Hepatocyte (in vitro differentiated cells): Measurements from ENCODE around the gene SLC25A34. TPM values are rescaled to one million over a fixed set of nuclear protein-coding genes. Genes with fewer than 3 reads are reported as not detected.

Experiments
- DNase-seq: peaks from one replicate; pipeline ENCODE4 v3.0.0-alpha.2; 2016; ENCODE audit warnings: low spot score
- H2AFZ ChIP-seq: fragments of 200-600 bp; sonication (generic); 2 replicates; pipeline ENCODE4 v1.6.0; 2016; ENCODE audit warnings: antibody characterized with exemption, mild to moderate bottlenecking
- H3K27ac ChIP-seq: fragments of 200-600 bp; sonication (generic); 2 replicates; pipeline ENCODE4 v1.5.1; 2016; ENCODE audit warnings: mild to moderate bottlenecking
- H3K27me3 ChIP-seq: fragments of 200-600 bp; sonication (generic); 2 replicates; pipeline ENCODE4 v1.6.1; 2016
- H3K36me3 ChIP-seq: fragments of 200-600 bp; sonication (generic); replicated peaks from 2 replicates; pipeline ENCODE4 v1.5.1; 2016; ENCODE audit warnings: low read depth; ENCODE audit not compliant: insufficient read depth
- H3K4me1 ChIP-seq: fragments of 200-600 bp; sonication (generic); 2 replicates; pipeline ENCODE4 v1.5.1; 2016; ENCODE audit warnings: mild to moderate bottlenecking, moderate library complexity; ENCODE audit not compliant: insufficient read depth
- H3K4me2 ChIP-seq: fragments of 200-600 bp; sonication (generic); 2 replicates; pipeline ENCODE4 v1.6.0; 2016
- H3K4me3 ChIP-seq: fragments of 200-600 bp; sonication (generic); 2 replicates; pipeline ENCODE4 v1.5.1; 2016; ENCODE audit warnings: mild to moderate bottlenecking
- H3K79me2 ChIP-seq: fragments of 200-600 bp; sonication (generic); 2 replicates; pipeline ENCODE4 v1.6.0; 2017; ENCODE audit warnings: mild to moderate bottlenecking
- H3K9me2 ChIP-seq: fragments of 200-600 bp; sonication (generic); replicated peaks from 2 replicates; pipeline ENCODE4 v1.6.0; 2017; ENCODE audit warnings: mild to moderate bottlenecking; ENCODE audit not compliant: insufficient read depth
- H3K9me3 ChIP-seq: fragments of 200-600 bp; sonication (generic); 2 replicates; pipeline ENCODE4 v1.5.1; 2016; ENCODE audit warnings: low read depth, mild to moderate bottlenecking
- H4K20me1 ChIP-seq: fragments of 200-600 bp; sonication (generic); 2 replicates; pipeline ENCODE4 v1.6.0; 2016; ENCODE audit warnings: mild to moderate bottlenecking; ENCODE audit not compliant: insufficient read depth, poor library complexity, severe bottlenecking
- EZH2 ChIP-seq: fragments of 200-600 bp; sonication (generic); IDR thresholded peaks from 2 replicates; pipeline ENCODE4 v1.6.1; 2016; ENCODE audit warnings: antibody characterized with exemption, mild to moderate bottlenecking, borderline replicate concordance
- EZH2phosphoT487 ChIP-seq: fragments of 200-600 bp; sonication (generic); IDR thresholded peaks from one replicate; pipeline ENCODE4 v1.6.1; 2018; ENCODE audit warnings: antibody characterized with exemption, mild to moderate bottlenecking, low read depth, moderate library complexity; ENCODE audit not compliant: unreplicated experiment, severe bottlenecking
- WGBS: methylation state at CpG from one replicate; pipeline ENCODE4 v1.1.6; 2016; ENCODE audit warnings: low lambda C conversion rate; ENCODE audit errors: missing lambda C conversion rate; 5-methylcytosine and 5-hydroxymethylcytosine counted together
- polyA plus RNA-seq: library from polyadenylated mRNA; unstranded; fragments of >200 nt; fragmentation: Nextera tagmentation; extraction: Ambion mirVana; gene quantifications from 2 replicates; pipeline ENCODE4 v1.2.1, GENCODE V29; 2016
- total RNA-seq: library from RNA; depleted of rRNA; stranded (reverse); fragments of >200 nt; gene quantifications from 2 replicates; pipeline ENCODE4 v1.2.3, GENCODE V29; 2014
- TF ChIP-seq, protein P1 (sequence below): fragments of 200-600 bp; sonication (generic); IDR thresholded peaks from 2 replicates; pipeline ENCODE4 v1.5.1; 2016; ENCODE audit warnings: antibody characterized with exemption, mild to moderate bottlenecking; ENCODE audit not compliant: poor library complexity

SLC25A34 gene
- total and polyA plus RNA-seq, 2 experiments from 2014 or later: 0.71 to 0.87 TPM

DNA sequence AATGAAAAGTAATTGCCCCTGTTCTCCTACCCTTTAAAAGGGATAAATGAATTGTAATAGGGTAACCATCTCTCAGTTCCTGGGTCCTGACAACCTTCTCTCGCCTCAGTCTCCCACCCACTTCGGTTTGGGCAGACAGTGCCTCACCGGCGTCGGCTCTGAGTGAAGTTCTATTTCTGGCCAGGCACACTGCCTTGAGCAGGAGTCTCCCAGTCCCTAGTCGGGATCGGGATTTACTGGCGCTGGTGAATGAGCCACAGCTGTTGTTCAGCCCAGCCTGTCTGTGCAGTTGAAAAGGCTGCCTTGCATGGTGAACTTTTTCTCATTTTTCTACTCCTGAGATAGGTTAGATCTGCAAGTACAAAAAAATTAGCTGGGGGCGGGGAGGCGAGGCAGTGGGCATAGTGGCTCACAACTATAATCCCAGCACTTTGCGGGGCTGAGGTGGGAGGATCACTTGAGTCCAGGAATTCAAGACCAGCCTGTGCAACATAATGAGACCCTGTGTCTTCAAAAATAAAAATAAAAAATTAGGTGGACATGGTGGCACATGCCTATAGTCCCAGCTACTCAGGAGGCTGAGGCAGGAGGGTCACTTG is 44.5 kb upstream of the SLC25A34 start:
- H4K20me1 ChIP-seq: peaks cover 38% of the 10 kb centered on the region

DNA sequence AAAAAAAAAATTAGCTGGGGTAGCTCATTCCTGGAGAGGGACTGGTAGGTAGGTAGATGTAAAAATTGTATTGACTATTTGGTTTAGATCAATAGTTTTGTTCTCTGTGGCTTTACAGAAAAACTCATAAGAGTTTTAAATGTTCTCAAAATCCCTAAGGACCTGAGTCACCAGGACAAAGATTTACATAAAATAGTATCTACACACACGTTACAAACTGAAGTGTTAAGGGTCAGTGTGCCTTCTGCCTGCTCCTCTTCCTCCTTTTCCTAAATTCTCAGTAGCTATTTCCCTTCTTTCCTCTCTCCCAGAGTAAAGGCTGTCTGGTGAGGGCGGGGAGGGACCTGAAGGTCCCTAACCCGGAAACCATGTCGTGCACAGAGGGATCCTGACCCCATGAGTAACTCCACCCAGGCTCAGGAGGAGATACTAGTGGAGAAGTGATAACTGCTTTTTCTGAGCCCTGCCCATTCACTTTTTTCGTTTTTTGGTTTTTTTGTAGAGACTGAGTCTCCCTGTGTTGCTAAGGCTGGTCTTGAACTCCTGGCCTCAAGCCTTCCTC is 43.9 kb upstream of the SLC25A34 start:
- DNase-seq: no peak
- WGBS: 85% methylated on average over 5 of the region's 5 CpGs
- peaks cover 36% of the 10 kb centered on the region for H4K20me1 ChIP-seq

More for the DNA sequence above, 44.5 kb upstream of the SLC25A34 start:
- Histone ChIP-seq H3K9me2 (no peaks in the 10 kb centered on the region), H3K27ac (no peak overlapping the region), H3K27me3 (no peaks in the 10 kb centered on the region), H3K4me3 (no peak overlapping the region), H3K36me3 (no peaks in the 10 kb centered on the region), H3K79me2 (peaks cover 100% of the 10 kb centered on the region), H2AFZ (no peak overlapping the region), H3K4me1 (peaks cover 3% of the 10 kb centered on the region), H3K9me3 (no peaks in the 10 kb centered on the region), H3K4me2 (no peak overlapping the region)
- 64% methylated on average over 11 of the region's 11 CpGs for WGBS
- TF ChIP-seq, protein P1, sequence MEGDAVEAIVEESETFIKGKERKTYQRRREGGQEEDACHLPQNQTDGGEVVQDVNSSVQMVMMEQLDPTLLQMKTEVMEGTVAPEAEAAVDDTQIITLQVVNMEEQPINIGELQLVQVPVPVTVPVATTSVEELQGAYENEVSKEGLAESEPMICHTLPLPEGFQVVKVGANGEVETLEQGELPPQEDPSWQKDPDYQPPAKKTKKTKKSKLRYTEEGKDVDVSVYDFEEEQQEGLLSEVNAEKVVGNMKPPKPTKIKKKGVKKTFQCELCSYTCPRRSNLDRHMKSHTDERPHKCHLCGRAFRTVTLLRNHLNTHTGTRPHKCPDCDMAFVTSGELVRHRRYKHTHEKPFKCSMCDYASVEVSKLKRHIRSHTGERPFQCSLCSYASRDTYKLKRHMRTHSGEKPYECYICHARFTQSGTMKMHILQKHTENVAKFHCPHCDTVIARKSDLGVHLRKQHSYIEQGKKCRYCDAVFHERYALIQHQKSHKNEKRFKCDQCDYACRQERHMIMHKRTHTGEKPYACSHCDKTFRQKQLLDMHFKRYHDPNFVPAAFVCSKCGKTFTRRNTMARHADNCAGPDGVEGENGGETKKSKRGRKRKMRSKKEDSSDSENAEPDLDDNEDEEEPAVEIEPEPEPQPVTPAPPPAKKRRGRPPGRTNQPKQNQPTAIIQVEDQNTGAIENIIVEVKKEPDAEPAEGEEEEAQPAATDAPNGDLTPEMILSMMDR: no peak
- TF ChIP-seq EZH2: no peak
- TF ChIP-seq EZH2phosphoT487: no peak
- DNase-seq: no peak

DNA sequence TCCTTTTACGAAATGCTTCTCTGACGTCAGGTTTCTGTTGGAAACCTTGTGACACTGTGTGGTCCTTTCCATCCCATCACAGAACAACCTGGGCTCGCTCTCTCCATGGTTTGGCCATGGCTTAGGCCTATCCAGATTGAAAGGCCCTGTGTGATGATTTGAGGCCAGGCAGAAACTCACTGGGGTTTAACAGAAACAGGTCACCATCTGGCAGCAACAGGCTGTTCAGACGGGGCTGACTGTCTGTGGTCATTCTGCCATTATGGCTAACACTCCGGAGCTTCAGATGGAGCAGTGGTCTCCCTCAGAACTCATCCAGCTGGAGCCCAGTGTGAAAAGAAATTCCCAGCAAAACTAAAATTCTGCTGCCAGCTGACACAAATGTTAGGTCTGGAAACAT is 42.7 kb upstream of the SLC25A34 start:
- H3K4me3 ChIP-seq: no peak overlapping the region
- peaks cover 3% of the 10 kb centered on the region for H3K4me1 ChIP-seq
- 93% methylated on average over 5 of the region's 5 CpGs for WGBS
- H3K4me2 ChIP-seq: no peak overlapping the region
- H2AFZ ChIP-seq: no peak overlapping the region
- no peaks in the 10 kb centered on the region for H3K9me2 ChIP-seq
- no peaks in the 10 kb centered on the region for H3K36me3 ChIP-seq
- no peaks in the 10 kb centered on the region for H3K9me3 ChIP-seq
- peaks cover 27% of the 10 kb centered on the region for H4K20me1 ChIP-seq
- no peak for DNase-seq
- peaks cover 99% of the 10 kb centered on the region for H3K79me2 ChIP-seq
- H3K27me3 ChIP-seq: no peaks in the 10 kb centered on the region
- H3K27ac ChIP-seq: no peak overlapping the region
- TF ChIP-seq EZH2 (no peak), EZH2phosphoT487 (no peak)
- TF ChIP-seq, protein P1: no peak

More for the DNA sequence above, 43.9 kb upstream of the SLC25A34 start:
- peaks cover 3% of the 10 kb centered on the region for H3K4me1 ChIP-seq
- no peaks in the 10 kb centered on the region for H3K27me3 ChIP-seq
- no peak overlapping the region for H3K4me2 ChIP-seq
- peaks cover 100% of the 10 kb centered on the region for H3K79me2 ChIP-seq
- H3K9me2 ChIP-seq: no peaks in the 10 kb centered on the region
- no peak overlapping the region for H3K27ac ChIP-seq
- H2AFZ ChIP-seq: no peak overlapping the region
- H3K4me3 ChIP-seq: no peak overlapping the region
- no peaks in the 10 kb centered on the region for H3K36me3 ChIP-seq
- TF ChIP-seq EZH2phosphoT487 (no peak), EZH2 (no peak)
- TF ChIP-seq, protein P1: no peak
- H3K9me3 ChIP-seq: no peaks in the 10 kb centered on the region
